HCT116 (cell line): Measurements from ENCODE around the gene CCL27.

Experiments used
- EGR1 ChIP-seq: IDR thresholded peaks from 2 replicates; pipeline ENCODE4 v1.6.1; 2012; ENCODE audit warnings: low read depth
- RAD21 ChIP-seq: IDR thresholded peaks from 2 replicates; pipeline ENCODE4 v1.6.1; 2012; ENCODE audit warnings: low read depth, mild to moderate bottlenecking
- SP1 ChIP-seq: IDR thresholded peaks from 2 replicates; pipeline ENCODE4 v1.6.1; 2012; ENCODE audit warnings: low read depth
- ZNF274 ChIP-seq: fragments of 200-500 bp; sonication (Bioruptor generic); IDR thresholded peaks from 2 replicates; pipeline ENCODE4 v1.6.1; 2014; ENCODE audit warnings: mild to moderate bottlenecking, low read depth, low read length, inconsistent platforms
- TF ChIP-seq, protein P1 (sequence below), 3 experiments: fragments of 200-600 bp in 1 of 3; sonication (generic) in 1 of 3; IDR thresholded peaks in 2 of 3; conservative IDR thresholded peaks in 1 of 3; 2 replicates each; pipeline ENCODE4 v1.5.1; 2012 to 2017; ENCODE audit warnings: low read depth in 2 of 3, low read length in 2 of 3, antibody characterized with exemption in 1 of 3, borderline replicate concordance in 1 of 3, control low read depth in 1 of 3, mild to moderate bottlenecking in 1 of 3, mixed read lengths in 1 of 3, mixed run types in 1 of 3, moderate library complexity in 1 of 3; ENCODE audit not compliant: insufficient read depth in 1 of 3

DNA sequence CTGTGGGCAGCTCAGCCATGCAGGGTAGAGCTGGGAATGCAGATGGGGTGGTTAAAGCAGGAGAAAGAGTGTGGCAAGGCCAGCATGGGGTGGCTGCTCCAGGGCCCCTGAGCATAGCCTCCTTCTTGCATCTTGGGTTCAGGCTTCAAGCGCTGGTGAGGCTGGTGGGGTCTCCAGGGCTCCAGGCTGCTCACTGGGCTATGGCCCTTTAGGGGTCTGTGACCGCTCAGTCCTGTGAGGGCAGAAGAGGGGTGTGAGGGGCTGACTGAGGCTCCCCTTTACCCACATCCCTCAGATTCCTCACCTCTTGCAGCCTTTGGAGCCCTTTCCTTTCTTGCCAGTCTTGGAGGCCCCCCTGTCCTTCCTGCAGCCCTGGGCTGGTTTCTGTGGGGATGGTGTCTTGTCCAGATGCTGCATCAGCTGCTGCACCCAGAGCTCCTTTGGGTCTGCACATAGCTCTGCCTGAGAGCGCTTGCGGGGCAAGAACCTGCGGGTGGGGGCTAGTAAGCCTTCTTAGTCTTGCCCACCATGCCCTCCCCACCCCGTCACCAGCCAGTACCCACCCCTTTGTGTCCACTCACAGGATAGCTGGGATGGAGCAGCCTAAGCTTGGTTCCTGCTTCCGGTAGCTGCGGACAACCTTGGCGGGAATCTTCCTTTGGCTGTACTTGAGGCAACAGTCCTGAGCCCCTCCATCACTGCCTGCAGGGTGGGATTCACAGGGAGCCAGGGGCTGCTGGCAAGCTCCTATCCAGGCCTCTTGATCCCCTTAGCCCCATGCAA, 46.9 kb upstream of the CCL27 start:
- TF ChIP-seq, protein P1, sequence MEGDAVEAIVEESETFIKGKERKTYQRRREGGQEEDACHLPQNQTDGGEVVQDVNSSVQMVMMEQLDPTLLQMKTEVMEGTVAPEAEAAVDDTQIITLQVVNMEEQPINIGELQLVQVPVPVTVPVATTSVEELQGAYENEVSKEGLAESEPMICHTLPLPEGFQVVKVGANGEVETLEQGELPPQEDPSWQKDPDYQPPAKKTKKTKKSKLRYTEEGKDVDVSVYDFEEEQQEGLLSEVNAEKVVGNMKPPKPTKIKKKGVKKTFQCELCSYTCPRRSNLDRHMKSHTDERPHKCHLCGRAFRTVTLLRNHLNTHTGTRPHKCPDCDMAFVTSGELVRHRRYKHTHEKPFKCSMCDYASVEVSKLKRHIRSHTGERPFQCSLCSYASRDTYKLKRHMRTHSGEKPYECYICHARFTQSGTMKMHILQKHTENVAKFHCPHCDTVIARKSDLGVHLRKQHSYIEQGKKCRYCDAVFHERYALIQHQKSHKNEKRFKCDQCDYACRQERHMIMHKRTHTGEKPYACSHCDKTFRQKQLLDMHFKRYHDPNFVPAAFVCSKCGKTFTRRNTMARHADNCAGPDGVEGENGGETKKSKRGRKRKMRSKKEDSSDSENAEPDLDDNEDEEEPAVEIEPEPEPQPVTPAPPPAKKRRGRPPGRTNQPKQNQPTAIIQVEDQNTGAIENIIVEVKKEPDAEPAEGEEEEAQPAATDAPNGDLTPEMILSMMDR (IDR thresholded peaks at IDR 0.05 in 2 of 3, conservative IDR thresholded peaks at IDR 0.05 in 1 of 3; ENCODE audit: borderline replicate concordance in 1 of 3, insufficient read depth in 1 of 3, low read depth in 2 of 3, low read length in 2 of 3): no peak
- no peak for TF ChIP-seq SP1
- TF ChIP-seq ZNF274: no peak
- no peak for TF ChIP-seq RAD21
- no peak for TF ChIP-seq EGR1
